ENCODE data around the gene ZSWIM8.

- TF ChIP-seq CTCF (optimal IDR thresholded peaks at IDR 0.05 in 1 of 3, IDR thresholded peaks at IDR 0.05 in 1 of 3, conservative IDR thresholded peaks at IDR 0.05 in 1 of 3; ENCODE audit: extremely low read depth in 1 of 3, insufficient read depth in 2 of 3, low read length in 3 of 3) (no peak), EZH2 (IDR thresholded peaks at IDR 0.05; ENCODE audit: low read length) (no peak)
These were observed 33.7 kb downstream of the ZSWIM8 start for GRCh38 chr10:73819081-73819480.
